ENCODE results near the gene WRAP73. TPM values are rescaled to one million over a fixed set of nuclear protein-coding genes. Genes with fewer than 3 reads are reported as not detected.

WRAP73 gene
- total RNA-seq, 1 donor from 2014 or later, result 15.5 TPM

DNA sequence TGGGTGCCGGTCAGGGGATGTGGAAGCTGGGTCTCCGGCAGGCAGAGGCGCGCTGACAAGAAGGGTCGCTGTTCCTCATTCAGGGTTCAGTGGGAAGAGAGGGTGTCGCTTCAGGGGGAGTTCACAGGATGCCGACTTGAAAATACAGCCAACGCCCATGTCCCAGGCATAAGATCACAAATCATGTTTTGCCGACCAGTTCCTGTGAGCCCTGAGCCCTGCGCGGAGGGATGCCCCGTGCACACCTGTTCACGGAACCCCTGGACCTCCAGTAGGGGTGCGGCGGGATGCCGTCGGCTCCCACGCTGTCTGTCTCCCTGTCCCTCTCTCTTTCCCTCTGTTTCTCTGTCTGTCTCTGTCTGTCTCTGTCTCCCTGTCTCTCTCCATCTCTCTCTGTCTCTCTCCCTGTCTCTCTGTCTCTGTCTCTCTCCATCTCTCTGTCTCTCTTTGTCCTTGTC is 29.2 kb upstream of the WRAP73 start:
- DNase-seq (ENCODE audit: low spot score), result no peak
- H3K36me3 Mint-ChIP-seq (ENCODE audit: low read depth), result no peaks in the 10 kb centered on the region
- TF ChIP-seq, protein P1, sequence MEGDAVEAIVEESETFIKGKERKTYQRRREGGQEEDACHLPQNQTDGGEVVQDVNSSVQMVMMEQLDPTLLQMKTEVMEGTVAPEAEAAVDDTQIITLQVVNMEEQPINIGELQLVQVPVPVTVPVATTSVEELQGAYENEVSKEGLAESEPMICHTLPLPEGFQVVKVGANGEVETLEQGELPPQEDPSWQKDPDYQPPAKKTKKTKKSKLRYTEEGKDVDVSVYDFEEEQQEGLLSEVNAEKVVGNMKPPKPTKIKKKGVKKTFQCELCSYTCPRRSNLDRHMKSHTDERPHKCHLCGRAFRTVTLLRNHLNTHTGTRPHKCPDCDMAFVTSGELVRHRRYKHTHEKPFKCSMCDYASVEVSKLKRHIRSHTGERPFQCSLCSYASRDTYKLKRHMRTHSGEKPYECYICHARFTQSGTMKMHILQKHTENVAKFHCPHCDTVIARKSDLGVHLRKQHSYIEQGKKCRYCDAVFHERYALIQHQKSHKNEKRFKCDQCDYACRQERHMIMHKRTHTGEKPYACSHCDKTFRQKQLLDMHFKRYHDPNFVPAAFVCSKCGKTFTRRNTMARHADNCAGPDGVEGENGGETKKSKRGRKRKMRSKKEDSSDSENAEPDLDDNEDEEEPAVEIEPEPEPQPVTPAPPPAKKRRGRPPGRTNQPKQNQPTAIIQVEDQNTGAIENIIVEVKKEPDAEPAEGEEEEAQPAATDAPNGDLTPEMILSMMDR (IDR thresholded peaks at IDR 0.05), result no peak
- H3K27ac Mint-ChIP-seq (ENCODE audit: unreplicated experiment), result no peak overlapping the region
- H3K4me3 Mint-ChIP-seq (ENCODE audit: unreplicated experiment), result no peak overlapping the region
- H3K9me3 Mint-ChIP-seq (ENCODE audit: low read depth), result no peaks in the 10 kb centered on the region
- peaks cover 16% of the 10 kb centered on the region for H3K27me3 Mint-ChIP-seq (ENCODE audit: low read depth)
- H3K4me1 Mint-ChIP-seq (ENCODE audit: low read depth), result no peaks in the 10 kb centered on the region

- H3K4me1 Mint-ChIP-seq (ENCODE audit: low read depth), result no peaks in the 10 kb centered on the region
- DNase-seq (ENCODE audit: low spot score), result peak; percentile 91
- H3K4me3 Mint-ChIP-seq (ENCODE audit: unreplicated experiment), result no peak overlapping the region
- no peaks in the 10 kb centered on the region for H3K9me3 Mint-ChIP-seq (ENCODE audit: low read depth)
- H3K27ac Mint-ChIP-seq (ENCODE audit: unreplicated experiment), result no peak overlapping the region
- TF ChIP-seq, protein P1 (IDR thresholded peaks at IDR 0.05), result no peak
- no peaks in the 10 kb centered on the region for H3K36me3 Mint-ChIP-seq (ENCODE audit: low read depth)
- H3K27me3 Mint-ChIP-seq (ENCODE audit: low read depth), result peaks cover 15% of the 10 kb centered on the region
These were observed 28.6 kb upstream of the WRAP73 start for GRCh38 chr1:3678361-3679097.

GRCh38 chr1:3677484-3677883 is 27.6 kb upstream of the WRAP73 start:
- no peak overlapping the region for H3K27ac Mint-ChIP-seq (ENCODE audit: unreplicated experiment)
- no peak overlapping the region for H3K4me3 Mint-ChIP-seq (ENCODE audit: unreplicated experiment)
- H3K36me3 Mint-ChIP-seq (ENCODE audit: low read depth), result no peaks in the 10 kb centered on the region
- no peaks in the 10 kb centered on the region for H3K4me1 Mint-ChIP-seq (ENCODE audit: low read depth)
- no peaks in the 10 kb centered on the region for H3K9me3 Mint-ChIP-seq (ENCODE audit: low read depth)
- DNase-seq (ENCODE audit: low spot score), result no peak
- TF ChIP-seq, protein P1 (IDR thresholded peaks at IDR 0.05), result no peak
- peaks cover 11% of the 10 kb centered on the region for H3K27me3 Mint-ChIP-seq (ENCODE audit: low read depth)

GRCh38 chr1:3676581-3677470 is 26.9 kb upstream of the WRAP73 start:
- Mint-ChIP-seq H3K4me1 (ENCODE audit: low read depth) (peaks cover 4% of the 10 kb centered on the region), H3K4me3 (ENCODE audit: unreplicated experiment) (no peak overlapping the region), H3K36me3 (ENCODE audit: low read depth) (no peaks in the 10 kb centered on the region), H3K27me3 (ENCODE audit: low read depth) (peaks cover 11% of the 10 kb centered on the region), H3K9me3 (ENCODE audit: low read depth) (no peaks in the 10 kb centered on the region), H3K27ac (ENCODE audit: unreplicated experiment) (no peak overlapping the region)
- TF ChIP-seq, protein P1 (IDR thresholded peaks at IDR 0.05), result no peak
- peak; percentile 74 for DNase-seq (ENCODE audit: low spot score)

- TF ChIP-seq, protein P1 (IDR thresholded peaks at IDR 0.05), result no peak
- Mint-ChIP-seq H3K36me3 (ENCODE audit: low read depth) (no peaks in the 10 kb centered on the region), H3K4me3 (ENCODE audit: unreplicated experiment) (no peak overlapping the region)
These were observed 25.5 kb upstream of the WRAP73 start for GRCh38 chr1:3675436-3675835.

More at GRCh38 chr1:3675436-3675835, 25.5 kb upstream of the WRAP73 start:
- no peaks in the 10 kb centered on the region for H3K9me3 Mint-ChIP-seq (ENCODE audit: low read depth)
- peaks cover 9% of the 10 kb centered on the region for H3K4me1 Mint-ChIP-seq (ENCODE audit: low read depth)
- H3K27ac Mint-ChIP-seq (ENCODE audit: unreplicated experiment), result no peak overlapping the region
- peaks cover 11% of the 10 kb centered on the region for H3K27me3 Mint-ChIP-seq (ENCODE audit: low read depth)
- peak; percentile 89 for DNase-seq (ENCODE audit: low spot score)
